HG03045 (cell line): ENCODE results near the gene PRR12.

Source experiments
- ATAC-seq: cut with Tn5 transposase; IDR thresholded peaks from one replicate; pipeline ENCODE4 v1.9.1; 2021; ENCODE audit warnings: mild to moderate bottlenecking, moderate library complexity; ENCODE audit not compliant: unreplicated experiment

Gene PRR12

GRCh38 chr19:49565261-49565660, 25.7 kb upstream of the PRR12 start:
- ATAC-seq = no peak

- ATAC-seq = no peak
Measured at GRCh38 chr19:49566302-49566701, 24.7 kb upstream of the PRR12 start.

- ATAC-seq = no peak
Measured at GRCh38 chr19:49567861-49568441, 23.0 kb upstream of the PRR12 start.

DNA sequence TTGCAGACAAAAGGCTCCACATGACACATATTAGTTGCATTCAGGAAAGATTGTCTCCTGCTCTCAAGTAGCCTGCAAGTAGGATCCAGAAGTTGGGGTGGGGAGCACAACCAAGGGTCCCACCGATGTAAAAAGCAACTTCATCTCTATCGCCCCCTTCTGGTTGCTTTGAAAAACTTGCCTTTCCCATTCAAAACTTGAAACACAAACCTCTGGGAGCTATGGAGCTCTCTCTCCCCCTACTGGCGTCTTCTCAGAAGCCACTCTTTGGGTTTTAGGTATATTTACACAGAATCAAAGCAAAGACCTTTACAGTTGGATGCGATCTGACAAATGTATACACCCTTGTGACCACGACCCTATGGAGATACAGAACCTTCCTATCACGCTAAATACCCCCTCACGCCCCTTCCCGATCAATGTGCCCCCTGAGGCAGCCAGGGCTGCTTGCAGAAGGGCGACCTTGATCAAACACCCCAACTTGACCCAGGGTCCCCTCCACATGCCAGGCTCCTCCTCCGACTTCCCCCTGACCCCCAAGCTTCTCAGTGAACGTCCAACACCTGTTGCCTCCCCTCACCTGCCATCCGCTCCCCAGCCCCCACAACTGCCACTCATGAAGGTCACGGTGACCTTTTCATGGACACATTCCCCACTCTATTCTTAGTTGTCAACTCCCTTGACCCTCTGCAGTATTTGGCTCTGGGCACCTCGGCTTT, 20.7 kb upstream of the PRR12 start:
- ATAC-seq = no peak

- no peak for ATAC-seq
Measured at GRCh38 chr19:49570997-49571676, 19.8 kb upstream of the PRR12 start.

DNA sequence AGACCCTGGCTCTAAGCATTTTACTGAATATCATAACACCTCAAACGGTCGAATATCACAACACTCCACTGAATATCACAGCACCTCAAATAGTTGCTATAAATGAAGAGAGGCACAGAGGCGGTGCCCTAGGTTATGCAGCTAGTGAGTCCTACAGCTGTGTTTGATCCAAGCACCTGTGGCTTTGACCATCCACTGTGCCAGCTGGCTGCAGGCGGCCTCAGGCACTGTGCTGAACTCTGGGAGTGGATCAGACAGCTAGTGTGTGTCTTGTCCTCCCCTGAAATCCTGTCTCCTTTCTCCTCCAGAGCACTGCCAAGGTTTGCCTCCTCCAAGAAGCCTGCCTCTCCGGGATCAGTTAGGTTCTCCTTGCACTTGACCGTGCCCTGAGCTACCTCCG, 18.0 kb upstream of the PRR12 start:
- ATAC-seq = no peak

DNA sequence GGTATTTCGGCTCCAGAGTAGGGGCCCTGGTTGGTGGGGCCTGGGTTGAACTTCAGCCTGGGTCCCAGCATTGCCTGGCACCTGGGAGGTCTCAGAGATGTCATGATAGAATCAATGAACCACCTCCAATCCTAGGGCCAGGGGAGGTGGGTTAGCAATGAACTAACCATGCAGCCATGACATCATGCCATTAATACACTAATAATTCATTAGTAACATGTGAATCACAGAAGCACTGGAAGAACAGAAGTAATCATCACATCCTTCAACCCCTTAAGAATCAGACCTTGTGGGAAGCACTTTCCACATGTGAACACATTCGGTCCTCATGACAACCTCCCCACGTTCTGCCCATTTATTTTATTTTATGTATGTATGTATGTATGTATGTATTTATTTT, 17.6 kb upstream of the PRR12 start:
- ATAC-seq = no peak

- no peak for ATAC-seq
Measured at GRCh38 chr19:49574206-49574755, 16.7 kb upstream of the PRR12 start.

DNA sequence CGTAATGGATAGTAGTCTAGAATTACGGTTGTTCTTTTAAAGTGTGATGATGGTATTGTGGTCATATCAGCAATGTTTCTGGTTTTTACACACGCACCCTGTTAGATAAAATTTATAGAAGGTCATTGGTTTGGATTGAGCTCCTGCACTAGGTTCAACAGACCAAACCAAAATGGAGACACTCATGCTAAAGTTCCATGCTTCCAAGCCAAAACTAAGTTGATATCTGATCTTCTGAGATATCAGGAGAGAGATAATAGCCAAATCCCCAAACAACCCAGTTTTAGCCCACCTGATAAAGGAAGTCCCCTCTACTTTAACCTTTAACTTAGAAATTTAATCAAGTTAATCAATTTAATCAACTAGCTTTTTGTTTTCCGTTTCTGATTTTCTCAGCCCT, 11.8 kb upstream of the PRR12 start:
- ATAC-seq = no peak

DNA sequence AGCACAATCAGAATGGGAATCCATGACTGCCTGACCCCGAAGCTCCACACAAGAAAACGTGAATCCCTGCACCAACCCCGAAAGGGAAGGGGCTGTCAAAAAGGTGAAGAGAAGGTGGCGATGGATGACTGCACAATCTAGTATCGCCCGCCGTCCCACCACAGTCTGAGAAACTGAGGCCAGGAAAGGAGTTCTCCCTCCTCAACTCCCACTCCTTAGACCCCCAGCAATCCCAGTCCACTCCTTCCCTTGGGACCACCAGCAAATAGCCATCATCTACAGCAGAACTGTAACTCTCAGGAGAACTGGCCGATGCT, 11.1 kb upstream of the PRR12 start:
- no peak for ATAC-seq

- peak; percentile 85 for ATAC-seq
Measured at GRCh38 chr19:49580264-49581006, 10.5 kb upstream of the PRR12 start, which contains the start of gene NOSIP. Gene NOSIP, minus strand, starts transcription at chr19:49580556. Its CDS starts 19,865 bp downstream, at chr19:49560691.

- ATAC-seq = no peak
Measured at GRCh38 chr19:49581007-49581508, 9.9 kb upstream of the PRR12 start, which contains the start of gene PRRG2. Gene PRRG2, plus strand, starts transcription at chr19:49581316. Its CDS starts 1,904 bp downstream, at chr19:49583220.

DNA sequence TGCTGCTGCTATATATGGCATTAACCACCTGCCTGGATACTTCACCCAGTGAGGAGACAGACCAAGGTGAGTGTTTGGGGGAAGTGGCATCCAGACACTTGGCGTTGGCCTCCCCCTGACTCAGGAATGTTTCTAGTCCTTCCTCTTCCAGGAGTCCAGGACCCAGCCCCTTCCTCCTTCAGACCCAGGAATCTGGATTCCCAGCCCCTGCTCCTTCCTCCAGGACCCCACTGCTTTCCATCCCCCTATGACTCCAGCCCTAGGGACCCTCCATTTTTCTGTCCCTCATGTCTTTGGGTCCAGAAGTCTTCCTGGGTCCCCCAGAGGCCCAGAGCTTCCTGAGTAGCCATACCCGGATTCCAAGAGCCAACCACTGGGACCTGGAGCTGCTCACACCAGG, 7.7 kb upstream of the PRR12 start:
- ATAC-seq = no peak

DNA sequence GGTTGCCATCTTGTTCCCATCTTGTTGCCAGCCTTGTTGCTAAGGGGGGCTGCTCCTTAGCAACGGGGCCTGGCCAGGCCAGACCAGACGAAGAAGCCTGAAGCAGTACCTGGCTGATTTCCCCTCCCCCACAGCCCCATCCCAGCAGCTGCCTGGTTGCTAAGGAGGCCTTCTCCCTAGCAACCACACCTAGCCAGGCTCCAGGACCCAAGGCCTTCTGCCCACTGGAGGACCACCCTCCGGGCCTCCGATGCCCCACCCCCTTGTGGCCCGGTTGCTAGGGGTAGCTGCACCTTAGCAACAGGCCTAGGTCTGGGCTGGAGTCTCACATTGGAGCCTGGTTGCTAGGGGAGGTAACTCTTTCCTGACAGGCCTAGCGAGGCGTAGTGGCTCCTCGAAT, 6.0 kb upstream of the PRR12 start:
- no peak for ATAC-seq

GRCh38 chr19:49587227-49587626, 3.8 kb upstream of the PRR12 start:
- ATAC-seq = no peak

DNA sequence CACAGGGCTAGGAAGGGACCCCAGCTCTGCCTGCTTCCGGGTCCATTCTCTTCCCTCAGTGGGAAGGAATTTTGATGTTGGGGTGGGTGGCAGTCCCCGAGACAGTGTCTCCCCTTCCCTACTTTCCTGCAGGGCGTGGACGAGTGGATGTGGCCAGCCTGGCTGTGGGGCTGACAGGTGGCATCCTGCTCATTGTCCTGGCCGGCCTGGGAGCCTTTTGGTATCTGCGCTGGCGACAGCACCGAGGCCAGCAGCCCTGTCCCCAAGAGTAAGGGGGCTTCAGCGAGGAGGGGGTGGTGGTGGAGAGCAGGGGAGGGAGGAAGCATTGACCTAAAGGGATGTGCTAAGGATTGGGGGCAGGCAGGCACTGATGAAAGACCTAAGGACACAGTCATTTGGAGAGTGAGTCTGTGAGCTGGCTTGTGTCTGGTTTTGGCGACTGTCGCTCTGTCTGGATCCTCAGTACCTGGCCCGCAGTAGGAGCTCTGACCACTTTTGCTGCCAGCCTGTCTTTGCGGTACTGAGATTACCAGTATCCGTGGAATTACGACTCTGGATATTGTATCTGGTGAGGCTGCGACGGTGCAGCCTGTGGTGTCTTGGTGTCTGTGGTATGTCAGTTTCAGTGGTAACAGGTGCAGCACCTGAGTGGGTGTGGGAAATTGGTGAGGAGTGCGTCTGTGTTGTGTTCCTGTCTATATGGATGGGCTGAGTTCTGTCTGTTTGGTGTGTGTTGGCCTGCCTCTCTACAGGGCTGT, 2.4 kb upstream of the PRR12 start:
- ATAC-seq = no peak

GRCh38 chr19:49589502-49589905, 1.5 kb upstream of the PRR12 start:
- ATAC-seq = no peak

- peak; percentile 61 for ATAC-seq
Measured at GRCh38 chr19:49590071-49590970, 661 bp upstream of the PRR12 start.
